DOHH2 (cell line): ENCODE results near the gene NFIA.

Experiments used
- CTCF ChIP-seq: fragments of 200-600 bp; sonication (generic); IDR thresholded peaks from one replicate; pipeline ENCODE4 v1.5.1; 2014; ENCODE audit warnings: antibody characterized with exemption, mild to moderate bottlenecking, low read depth, low read length; ENCODE audit not compliant: poor library complexity, severe bottlenecking
- EZH2phosphoT487 ChIP-seq: fragments of 200-600 bp; sonication (generic); IDR thresholded peaks from 2 replicates; pipeline ENCODE4 v1.6.1; 2017; ENCODE audit warnings: borderline replicate concordance, mild to moderate bottlenecking, antibody characterized with exemption, low read length, moderate library complexity, mixed read lengths

- no peak for TF ChIP-seq CTCF
- TF ChIP-seq EZH2phosphoT487: no peak
Measured at GRCh38 chr1:61193808-61194207, 111.4 kb downstream of the NFIA start.
